Measurements from ENCODE around the gene TBRG4. TPM values are rescaled to one million over a fixed set of nuclear protein-coding genes. Genes with fewer than 3 reads are reported as not detected.

TBRG4 gene
- total RNA-seq, 1 donor from 2014 or later, result 74.4 TPM

DNA sequence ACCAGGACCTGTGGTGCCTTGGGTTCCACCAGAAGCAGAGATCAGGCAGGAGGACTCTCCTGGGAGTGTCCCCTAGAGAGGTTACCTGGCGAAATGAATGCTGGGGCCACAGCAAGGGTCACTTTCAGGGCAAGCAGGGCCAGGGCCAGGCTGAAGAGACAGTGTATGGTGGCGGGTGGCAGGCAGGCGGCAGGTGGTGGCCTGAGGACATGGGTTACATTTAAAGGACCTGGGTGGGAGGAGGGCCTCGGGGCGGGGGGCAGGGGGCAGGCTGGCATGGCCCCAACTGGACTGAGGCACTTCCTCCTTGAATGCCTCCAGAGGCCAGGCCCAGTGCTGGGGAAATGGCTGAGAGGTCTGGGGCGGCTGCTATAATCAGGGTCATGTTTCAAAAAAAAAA, 14.7 kb upstream of the TBRG4 start:
- DNase-seq (ENCODE audit: low read depth), result no peak
- TF ChIP-seq, protein P1, sequence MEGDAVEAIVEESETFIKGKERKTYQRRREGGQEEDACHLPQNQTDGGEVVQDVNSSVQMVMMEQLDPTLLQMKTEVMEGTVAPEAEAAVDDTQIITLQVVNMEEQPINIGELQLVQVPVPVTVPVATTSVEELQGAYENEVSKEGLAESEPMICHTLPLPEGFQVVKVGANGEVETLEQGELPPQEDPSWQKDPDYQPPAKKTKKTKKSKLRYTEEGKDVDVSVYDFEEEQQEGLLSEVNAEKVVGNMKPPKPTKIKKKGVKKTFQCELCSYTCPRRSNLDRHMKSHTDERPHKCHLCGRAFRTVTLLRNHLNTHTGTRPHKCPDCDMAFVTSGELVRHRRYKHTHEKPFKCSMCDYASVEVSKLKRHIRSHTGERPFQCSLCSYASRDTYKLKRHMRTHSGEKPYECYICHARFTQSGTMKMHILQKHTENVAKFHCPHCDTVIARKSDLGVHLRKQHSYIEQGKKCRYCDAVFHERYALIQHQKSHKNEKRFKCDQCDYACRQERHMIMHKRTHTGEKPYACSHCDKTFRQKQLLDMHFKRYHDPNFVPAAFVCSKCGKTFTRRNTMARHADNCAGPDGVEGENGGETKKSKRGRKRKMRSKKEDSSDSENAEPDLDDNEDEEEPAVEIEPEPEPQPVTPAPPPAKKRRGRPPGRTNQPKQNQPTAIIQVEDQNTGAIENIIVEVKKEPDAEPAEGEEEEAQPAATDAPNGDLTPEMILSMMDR (conservative IDR thresholded peaks at IDR 0.05; ENCODE audit: low read depth, low read length), result no peak

DNA sequence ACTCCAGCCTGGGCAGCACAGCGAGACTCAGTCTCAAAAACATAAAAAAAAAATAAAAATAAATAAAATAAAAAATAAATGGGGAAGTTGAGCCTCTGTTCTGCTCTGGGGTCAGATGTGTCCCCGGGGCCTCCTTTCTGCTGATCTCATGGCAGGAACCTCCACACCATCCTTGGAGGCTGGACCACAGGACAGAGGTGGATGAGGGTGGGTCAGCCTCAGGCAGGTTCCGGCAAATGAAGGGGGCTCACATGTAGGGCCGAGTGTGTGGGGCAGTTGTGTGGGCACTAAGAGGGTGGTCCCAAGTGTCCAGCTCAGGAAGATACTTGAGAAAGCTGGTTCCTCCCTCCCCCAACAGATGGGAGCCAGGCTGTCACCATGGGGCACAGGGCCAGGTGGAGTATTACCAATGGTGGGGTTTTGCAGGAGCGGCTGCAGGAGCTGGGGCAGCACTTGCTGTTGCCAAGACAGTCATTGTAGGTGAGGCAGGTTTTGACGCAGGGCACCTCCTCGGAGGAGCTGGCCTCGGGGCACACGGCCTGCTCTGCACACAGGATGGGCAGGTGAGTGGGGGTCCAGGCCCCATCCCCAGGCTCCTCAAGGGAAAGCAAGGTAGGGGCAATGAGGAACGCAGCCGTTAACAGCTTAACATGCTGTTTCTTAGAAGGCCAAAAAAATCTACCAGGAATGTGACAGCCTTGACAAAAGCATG, 13.9 kb upstream of the TBRG4 start:
- H3K4me3 ChIP-seq (ENCODE audit: low read depth, low read length), result no peak overlapping the region
- TF ChIP-seq, protein P1 (conservative IDR thresholded peaks at IDR 0.05; ENCODE audit: low read depth, low read length), result no peak
- DNase-seq (ENCODE audit: low read depth), result no peak

More for the DNA sequence above, 14.7 kb upstream of the TBRG4 start:
- no peak overlapping the region for H3K4me3 ChIP-seq (ENCODE audit: low read depth, low read length)

DNA sequence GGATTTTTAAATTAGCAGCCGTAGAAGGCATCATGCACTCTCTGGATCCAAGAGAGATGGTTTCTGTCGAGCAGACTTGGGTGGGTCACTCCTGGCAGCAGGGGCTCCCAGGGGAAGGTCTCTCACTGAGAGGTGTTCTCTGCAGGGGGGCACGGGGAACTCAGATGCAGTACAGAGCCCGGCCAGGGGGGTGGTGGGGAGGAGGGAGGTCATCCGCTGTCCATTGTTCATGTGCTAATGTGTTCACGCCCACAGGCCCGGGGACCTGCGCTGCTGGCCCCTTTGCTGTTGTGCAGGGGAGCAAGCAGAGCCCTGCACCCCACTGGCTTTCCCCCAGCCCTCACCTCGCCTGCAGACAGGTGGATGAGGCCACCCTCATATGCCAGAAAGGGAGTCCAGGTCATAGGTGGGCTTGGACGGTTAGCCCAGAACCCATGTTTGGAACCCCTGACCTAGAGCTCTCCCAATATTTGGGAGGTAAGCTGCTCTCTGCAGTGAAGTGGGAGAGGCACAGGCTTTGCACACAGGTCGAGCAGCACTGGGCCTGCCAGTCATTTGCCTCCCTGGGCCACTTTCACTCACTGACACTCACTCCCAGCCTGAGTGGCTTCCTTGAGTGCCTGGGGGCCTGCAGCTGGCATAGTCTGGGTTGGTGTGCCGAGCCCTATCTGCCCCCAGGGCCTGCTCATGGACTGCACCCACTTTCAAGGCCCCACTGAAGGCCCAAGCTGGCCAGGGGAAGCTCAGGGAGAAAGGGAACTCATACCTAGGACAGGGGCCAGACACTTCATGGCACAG, 12.6 kb upstream of the TBRG4 start:
- no peak overlapping the region for H3K4me3 ChIP-seq (ENCODE audit: low read depth, low read length)
- DNase-seq (ENCODE audit: low read depth), result no peak
- TF ChIP-seq, protein P1 (conservative IDR thresholded peaks at IDR 0.05; ENCODE audit: low read depth, low read length), result no peak

DNA sequence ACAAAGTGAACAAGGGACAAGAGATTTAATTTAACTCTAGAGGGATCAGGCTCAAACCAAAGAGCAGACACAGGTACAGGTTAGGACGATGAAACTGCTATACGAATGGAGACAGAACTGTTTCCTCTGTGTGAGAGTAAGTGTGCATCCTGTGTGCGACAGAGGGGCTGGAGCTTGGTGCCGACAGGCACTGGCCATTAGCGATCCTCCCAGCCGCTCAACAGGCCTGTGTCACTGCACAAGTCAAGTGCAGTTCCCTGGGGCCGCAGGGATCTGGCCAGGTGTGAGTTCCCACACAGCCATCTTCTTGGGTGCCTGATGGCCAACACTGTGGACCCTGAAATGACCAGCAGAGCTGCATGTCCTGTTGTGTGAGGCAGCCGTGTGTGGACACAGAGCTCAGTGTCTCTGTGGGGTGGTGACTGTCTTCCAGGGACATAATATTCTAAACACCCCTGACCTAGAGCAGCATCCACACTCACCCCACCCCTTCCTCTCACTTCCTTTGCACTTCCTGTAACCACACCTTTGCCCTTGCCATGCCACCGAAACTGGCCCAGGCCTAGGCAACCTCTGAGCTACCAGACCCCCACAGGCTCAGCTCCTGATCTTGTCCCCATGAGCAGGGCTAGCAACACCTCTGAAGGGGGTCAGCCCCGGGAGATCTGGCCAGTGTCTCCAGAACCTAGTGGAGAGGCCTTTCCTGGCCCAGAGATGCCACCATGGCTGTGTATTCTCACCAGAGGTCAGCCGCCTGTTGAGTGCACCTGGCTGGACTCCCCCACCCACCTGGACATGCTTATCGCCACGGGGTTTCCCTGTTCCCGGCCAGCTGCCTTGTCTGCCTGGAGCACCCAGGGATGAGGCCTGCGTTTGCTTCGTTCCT, 11.7 kb upstream of the TBRG4 start:
- no peak for DNase-seq (ENCODE audit: low read depth)
- TF ChIP-seq, protein P1 (conservative IDR thresholded peaks at IDR 0.05; ENCODE audit: low read depth, low read length), result no peak

DNA sequence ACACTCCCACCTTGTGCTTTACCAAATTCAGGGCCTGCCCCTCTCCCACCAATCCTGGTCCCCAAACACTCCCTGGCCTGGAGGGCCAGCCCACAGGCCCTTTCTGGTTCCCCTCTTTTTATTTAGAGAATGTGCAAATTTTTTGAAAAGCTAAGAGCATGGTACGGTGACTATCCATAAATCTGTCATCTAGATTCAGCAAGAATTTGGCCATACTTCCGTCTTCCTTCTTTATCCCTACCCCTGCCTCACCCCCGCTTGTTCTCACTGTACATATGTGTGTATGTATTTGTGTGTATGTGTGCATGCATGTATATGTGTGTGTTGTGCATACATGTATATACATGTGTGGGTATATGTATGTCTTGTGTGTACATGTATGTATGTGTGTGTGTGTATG, 8.1 kb upstream of the TBRG4 start:
- no peak overlapping the region for H3K4me3 ChIP-seq (ENCODE audit: low read depth, low read length)
- DNase-seq (ENCODE audit: low read depth), result no peak
- TF ChIP-seq, protein P1 (conservative IDR thresholded peaks at IDR 0.05; ENCODE audit: low read depth, low read length), result no peak

More for the DNA sequence above, 11.7 kb upstream of the TBRG4 start:
- no peak overlapping the region for H3K4me3 ChIP-seq (ENCODE audit: low read depth, low read length)

DNA sequence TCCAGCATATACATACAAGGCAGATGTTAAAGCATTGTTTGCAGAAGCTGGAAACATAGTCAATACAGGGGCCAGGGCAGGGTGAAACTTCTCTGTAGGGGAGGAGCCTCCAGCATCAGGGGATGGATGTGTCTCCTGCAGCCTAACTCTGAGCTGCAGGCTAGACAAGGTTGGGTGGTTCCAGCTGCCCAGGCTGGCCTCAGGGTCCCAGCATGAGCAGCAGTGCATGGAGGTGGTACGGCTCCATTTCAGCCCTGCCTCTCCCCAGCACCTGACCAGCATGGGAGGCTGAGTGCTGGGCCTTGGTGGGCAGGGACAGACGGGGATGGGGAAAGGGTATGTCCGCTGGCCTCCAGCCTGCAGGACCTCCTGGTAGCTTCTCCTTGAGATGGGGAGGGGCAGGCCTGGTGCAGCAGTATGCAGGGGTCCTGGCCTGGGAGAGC, 7.4 kb upstream of the TBRG4 start:
- no peak for DNase-seq (ENCODE audit: low read depth)
- TF ChIP-seq, protein P1 (conservative IDR thresholded peaks at IDR 0.05; ENCODE audit: low read depth, low read length), result no peak
- H3K4me3 ChIP-seq (ENCODE audit: low read depth, low read length), result no peak overlapping the region
